Subcutaneous adipose tissue (tissue), 4 donors: ENCODE results near the gene LRIT1. TPM values are rescaled to one million over a fixed set of nuclear protein-coding genes. Genes with fewer than 3 reads are reported as not detected.

Experiments
- total RNA-seq, 4 donors: library from RNA; depleted of rRNA; stranded (reverse); fragments of >200 nt; gene quantifications; one replicate each; pipeline ENCODE4 v1.1.0, GENCODE V29; 2016
- TF ChIP-seq, protein P1 (sequence below): fragments of 450-650 bp; IDR thresholded peaks from one replicate; pipeline ENCODE4 v1.5.1; 2016; ENCODE audit warnings: low read depth, mild to moderate bottlenecking, control low read depth, antibody characterized with exemption, moderate library complexity

LRIT1 gene
- total RNA-seq, 4 donors from 2014 or later: not detected

DNA sequence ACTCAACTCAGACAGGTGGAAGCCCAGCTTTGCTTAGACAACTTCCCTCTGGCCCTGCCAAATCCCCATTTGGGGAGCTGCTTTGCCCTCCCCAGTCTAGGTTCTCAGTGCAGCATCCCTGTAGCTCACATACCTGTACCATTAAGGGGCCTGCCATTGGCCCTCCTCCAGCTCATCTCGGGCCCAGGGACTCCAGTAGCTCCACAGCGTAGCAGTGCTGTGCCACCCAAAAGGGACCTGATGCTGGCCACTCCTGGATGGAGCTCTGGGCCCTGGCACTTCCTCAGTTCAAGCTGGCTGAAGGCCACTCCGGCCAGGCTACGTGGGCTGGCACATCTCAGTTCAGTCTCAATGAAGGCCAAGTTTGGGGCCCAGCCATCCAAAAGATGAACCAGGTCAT is 7.4 kb downstream of the LRIT1 start:
- TF ChIP-seq, protein P1, sequence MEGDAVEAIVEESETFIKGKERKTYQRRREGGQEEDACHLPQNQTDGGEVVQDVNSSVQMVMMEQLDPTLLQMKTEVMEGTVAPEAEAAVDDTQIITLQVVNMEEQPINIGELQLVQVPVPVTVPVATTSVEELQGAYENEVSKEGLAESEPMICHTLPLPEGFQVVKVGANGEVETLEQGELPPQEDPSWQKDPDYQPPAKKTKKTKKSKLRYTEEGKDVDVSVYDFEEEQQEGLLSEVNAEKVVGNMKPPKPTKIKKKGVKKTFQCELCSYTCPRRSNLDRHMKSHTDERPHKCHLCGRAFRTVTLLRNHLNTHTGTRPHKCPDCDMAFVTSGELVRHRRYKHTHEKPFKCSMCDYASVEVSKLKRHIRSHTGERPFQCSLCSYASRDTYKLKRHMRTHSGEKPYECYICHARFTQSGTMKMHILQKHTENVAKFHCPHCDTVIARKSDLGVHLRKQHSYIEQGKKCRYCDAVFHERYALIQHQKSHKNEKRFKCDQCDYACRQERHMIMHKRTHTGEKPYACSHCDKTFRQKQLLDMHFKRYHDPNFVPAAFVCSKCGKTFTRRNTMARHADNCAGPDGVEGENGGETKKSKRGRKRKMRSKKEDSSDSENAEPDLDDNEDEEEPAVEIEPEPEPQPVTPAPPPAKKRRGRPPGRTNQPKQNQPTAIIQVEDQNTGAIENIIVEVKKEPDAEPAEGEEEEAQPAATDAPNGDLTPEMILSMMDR: no peak

DNA sequence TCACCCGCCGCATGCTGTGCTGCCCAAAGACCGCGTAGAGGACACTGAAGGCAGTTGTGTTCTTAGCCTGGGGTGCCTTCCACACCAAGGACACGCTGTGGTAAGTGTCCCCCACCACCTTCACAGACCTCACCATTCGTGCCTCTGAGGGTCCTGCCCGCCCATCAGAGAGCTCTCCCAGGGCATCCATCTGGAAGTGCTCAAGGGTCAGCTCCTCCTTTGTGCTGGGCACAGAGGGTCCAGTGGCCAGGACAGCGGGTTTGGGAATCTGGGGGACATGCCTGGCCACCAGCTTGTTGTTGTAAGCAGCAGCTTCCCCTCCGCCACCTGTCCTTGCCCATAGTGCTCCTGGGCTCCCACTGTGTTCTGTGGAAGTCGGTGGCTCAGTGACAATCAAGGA is 9.0 kb downstream of the LRIT1 start:
- TF ChIP-seq, protein P1: no peak

DNA sequence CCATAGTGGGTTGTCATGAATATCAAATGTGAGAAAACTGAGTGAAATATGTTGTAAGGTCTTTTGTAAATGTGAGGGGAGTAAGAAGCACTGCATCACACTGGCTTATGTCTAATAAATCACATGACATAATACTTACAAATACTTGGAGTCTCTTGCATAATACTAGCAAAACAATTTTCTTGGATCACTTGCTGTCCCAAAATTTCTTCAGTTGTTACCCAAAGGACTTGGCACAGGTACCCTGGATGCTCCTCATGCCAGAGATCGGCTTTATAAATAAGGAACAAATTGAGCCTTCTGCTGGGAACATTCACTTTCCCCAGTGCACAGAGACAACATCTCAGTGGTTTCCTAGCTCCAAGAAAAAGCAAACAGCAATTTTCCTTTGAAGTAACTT is 11.0 kb downstream of the LRIT1 start:
- TF ChIP-seq, protein P1: no peak

DNA sequence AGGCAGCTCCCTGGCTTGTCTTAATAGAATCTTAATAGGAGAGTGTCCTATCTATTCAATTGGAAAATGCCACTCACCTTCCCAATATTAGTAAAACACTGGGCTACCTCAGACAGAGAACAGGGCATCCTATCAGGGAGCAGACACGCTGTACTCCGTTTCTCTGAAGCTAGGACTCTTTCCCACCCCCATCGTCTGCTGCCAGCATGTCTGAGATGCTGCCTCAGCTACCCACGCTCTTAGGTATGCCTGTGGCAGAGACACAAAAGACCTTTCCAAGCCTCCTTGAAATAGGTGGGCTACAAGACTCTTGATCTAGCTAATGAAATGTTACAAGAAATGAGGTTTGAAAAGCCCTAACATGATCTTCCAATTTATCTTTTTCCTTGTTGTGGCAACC is 13.5 kb downstream of the LRIT1 start:
- TF ChIP-seq, protein P1: no peak

DNA sequence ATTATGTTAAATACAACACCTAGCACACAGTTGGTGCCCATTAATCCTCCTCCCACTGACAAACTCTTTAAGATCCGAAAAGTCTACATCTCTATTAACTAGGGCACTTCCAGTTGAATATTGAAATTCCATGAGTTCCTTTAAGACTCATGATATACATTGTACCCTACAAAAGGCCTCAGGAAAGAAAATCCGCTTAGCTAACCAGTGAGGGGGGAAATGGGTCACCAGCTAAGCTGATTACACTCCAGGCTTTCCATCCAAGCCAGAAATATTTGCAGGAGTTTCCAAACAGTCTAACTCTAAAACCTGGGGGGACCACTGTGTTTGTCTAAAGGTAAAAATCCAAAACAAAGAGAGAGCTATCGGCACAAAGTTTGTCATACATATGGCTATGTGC is 14.7 kb downstream of the LRIT1 start:
- TF ChIP-seq, protein P1: no peak

DNA sequence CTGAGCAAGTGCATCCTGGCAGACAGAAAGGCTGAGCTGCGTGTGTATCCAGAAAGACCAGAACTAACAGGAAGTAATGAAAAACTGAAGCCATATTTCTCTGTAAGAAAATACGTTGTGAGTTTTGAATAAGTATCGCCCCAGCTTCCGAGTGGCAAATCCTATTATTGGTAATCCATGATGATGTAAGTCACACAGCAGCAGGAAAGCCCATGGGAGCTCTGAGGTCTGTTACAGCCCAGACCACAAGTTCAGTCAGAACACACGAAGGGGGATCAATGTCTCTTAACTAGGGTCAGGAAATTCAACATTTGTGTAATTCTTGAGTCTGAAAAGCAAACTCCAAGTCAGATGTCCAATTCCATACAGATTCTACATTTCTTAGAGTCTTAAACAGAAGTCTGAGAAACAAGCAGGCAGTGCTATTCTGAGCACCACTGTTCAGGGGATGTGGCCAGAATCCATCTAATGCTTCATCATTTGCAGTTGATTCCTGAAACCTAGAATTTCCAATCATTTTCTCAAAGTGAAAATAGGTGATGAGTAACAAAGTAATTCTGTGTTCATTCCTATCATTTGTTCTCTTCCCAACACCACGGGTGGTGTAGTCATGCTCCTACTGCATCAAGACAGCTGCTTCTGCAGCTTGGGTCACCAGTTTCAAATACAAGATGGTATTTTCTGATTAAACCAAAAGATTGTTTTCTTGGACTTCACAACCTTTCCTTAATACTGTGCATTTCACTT is 15.7 kb downstream of the LRIT1 start, which contains the start of gene LRIT2:
Gene LRIT2, minus strand, starts transcription at position 118 of the 747 bp plus-strand sequence. Its CDS starts 24 bp downstream, at position 94.
- TF ChIP-seq, protein P1: no peak

DNA sequence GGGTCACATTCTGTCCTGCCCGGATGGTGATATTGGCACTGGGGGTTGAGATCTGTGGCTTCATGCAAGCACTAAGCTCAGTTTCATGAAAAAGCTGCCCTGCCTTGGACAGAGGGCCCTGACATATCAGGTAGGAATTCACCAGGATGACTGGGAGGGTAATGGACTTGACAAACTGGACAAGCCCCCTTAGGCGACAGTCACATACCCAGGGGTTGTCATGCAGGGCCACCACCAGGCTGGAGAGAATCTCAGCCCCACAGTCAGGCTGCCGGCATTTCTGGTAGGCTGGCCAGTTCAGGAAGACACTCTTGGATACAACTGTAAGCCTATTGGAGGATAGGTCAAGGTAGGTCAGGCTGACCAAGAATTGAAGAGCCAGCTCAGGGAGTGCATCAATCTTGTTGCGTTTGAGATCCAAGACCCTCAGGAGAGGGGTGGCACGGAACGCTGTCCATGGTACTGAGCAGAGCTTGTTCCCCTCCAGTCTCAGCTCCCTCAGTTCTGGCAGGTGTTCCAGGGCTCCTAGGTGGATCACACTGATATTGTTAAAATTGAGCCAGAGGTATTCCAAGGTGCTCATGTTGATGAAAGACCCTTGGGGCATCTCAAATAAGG is 16.8 kb downstream of the LRIT1 start:
- TF ChIP-seq, protein P1: no peak
